GM12872 (cell line): ENCODE results near the gene SRBD1.

Source experiments
- CTCF ChIP-seq: IDR thresholded peaks from 3 replicates; pipeline ENCODE4 v1.5.1; 2011; ENCODE audit warnings: low read depth, mild to moderate bottlenecking, low read length, moderate library complexity; ENCODE audit not compliant: insufficient read depth

SRBD1 gene

GRCh38 chr2:45438872-45439665 is 172.0 kb downstream of the SRBD1 start:
- no peak for TF ChIP-seq CTCF

GRCh38 chr2:45436456-45436855 is 174.6 kb downstream of the SRBD1 start:
- no peak for TF ChIP-seq CTCF

GRCh38 chr2:45435316-45435715 is 175.8 kb downstream of the SRBD1 start:
- no peak for TF ChIP-seq CTCF

- no peak for TF ChIP-seq CTCF
These were observed 177.7 kb downstream of the SRBD1 start for GRCh38 chr2:45433363-45433762.

GRCh38 chr2:45432406-45432805 is 178.7 kb downstream of the SRBD1 start:
- no peak for TF ChIP-seq CTCF

GRCh38 chr2:45422921-45423320 is 188.1 kb downstream of the SRBD1 start:
- no peak for TF ChIP-seq CTCF

- no peak for TF ChIP-seq CTCF
These were observed 192.5 kb downstream of the SRBD1 start for GRCh38 chr2:45418532-45418931.
